H1 (cell line): ENCODE measurements around the gene UBN1. TPM values are rescaled to one million over a fixed set of nuclear protein-coding genes. Genes with fewer than 3 reads are reported as not detected.

Source experiments
- CTCF ChIA-PET: fragments of 300-600 bp; sonication (Branson Sonifier 250); formaldehyde crosslinking; loops from one replicate; lab custom pipeline; 2021; ENCODE audit not compliant: partially characterized antibody; lab: Charles Lee
- POLR2A ChIA-PET: fragments of 300-600 bp; sonication (Branson Sonifier 250); formaldehyde crosslinking; loops from one replicate; lab custom pipeline; 2021; ENCODE audit warnings: inconsistent platforms; ENCODE audit not compliant: partially characterized antibody; lab: Charles Lee
- DNase-seq, 2 experiments: peaks; one replicate each; pipeline versions ENCODE4 v3.0.0 to v3.0.0-alpha.2; 2010 to 2022; ENCODE audit warnings: low spot score in 2 of 2, low read depth in 1 of 2, mixed read lengths in 1 of 2
- FAIRE-seq: peaks from 2 replicates; lab custom pipeline; 2011; peaks lifted over from hg19 to GRCh38; lab: Jason Lieb, UNC
- H2AFZ ChIP-seq: 2 replicates; pipeline ENCODE4 v1.8.1; 2012; ENCODE audit warnings: low read length, inconsistent platforms
- H2AK5ac ChIP-seq: 2 replicates; pipeline ENCODE4 v1.6.1; 2013; ENCODE audit warnings: low read depth, low read length
- H2BK120ac ChIP-seq: replicated peaks from 2 replicates; pipeline ENCODE3; 2013; ENCODE audit warnings: low read depth, low read length, inconsistent platforms
- H2BK12ac ChIP-seq: 2 replicates; pipeline ENCODE4 v1.6.1; 2013; ENCODE audit warnings: low read depth, low read length
- H2BK15ac ChIP-seq: 2 replicates; pipeline ENCODE4 v1.6.1; 2013; ENCODE audit warnings: low read length
- H2BK20ac ChIP-seq: 2 replicates; pipeline ENCODE4 v1.6.1; 2013; ENCODE audit warnings: low read length
- H2BK5ac ChIP-seq: 2 replicates; pipeline ENCODE4 v1.6.1; 2013; ENCODE audit warnings: low read depth, low read length
- H3K14ac ChIP-seq: 2 replicates; pipeline ENCODE4 v1.6.1; 2013; ENCODE audit warnings: inconsistent platforms; ENCODE audit not compliant: insufficient read length
- H3K18ac ChIP-seq: 2 replicates; pipeline ENCODE4 v1.6.1; 2013; ENCODE audit warnings: low read length; ENCODE audit errors: extremely low read depth
- H3K23ac ChIP-seq: 2 replicates; pipeline ENCODE4 v1.6.1; 2013; ENCODE audit warnings: inconsistent platforms; ENCODE audit not compliant: insufficient read length
- H3K23me2 ChIP-seq: 2 replicates; pipeline ENCODE4 v1.6.1; 2013; ENCODE audit warnings: low read depth, low read length
- H3K27ac ChIP-seq: 2 replicates; pipeline ENCODE4 v1.6.1; 2011; ENCODE audit warnings: low read depth, low read length, inconsistent platforms
- H3K27me3 ChIP-seq, 4 experiments: replicated peaks in 1 of 4; 1 replicate in 1 of 4; 2 replicates in 3 of 4; pipeline versions ENCODE4 v1.6.1 to v1.8.1; 2011 to 2013; ENCODE audit warnings: low read length in 3 of 4, mild to moderate bottlenecking in 3 of 4, inconsistent platforms in 2 of 4, mixed read lengths in 2 of 4, moderate library complexity in 1 of 4; ENCODE audit not compliant: control insufficient read depth in 3 of 4, insufficient read depth in 3 of 4; ENCODE audit errors: extremely low read depth in 1 of 4
- H3K36me3 ChIP-seq, 4 experiments: 2 replicates each; pipeline versions ENCODE4 v1.6.1 to v1.8.1; 2011 to 2013; ENCODE audit warnings: mild to moderate bottlenecking in 4 of 4, low read length in 3 of 4, moderate library complexity in 2 of 4, control low read depth in 1 of 4, inconsistent platforms in 1 of 4; ENCODE audit not compliant: insufficient read depth in 4 of 4, control insufficient read depth in 2 of 4
- H3K4ac ChIP-seq: replicated peaks from 2 replicates; pipeline ENCODE3; 2013; ENCODE audit warnings: low read length, low read depth, mixed read lengths, inconsistent platforms; ENCODE audit not compliant: insufficient read length
- H3K4me1 ChIP-seq, 4 experiments: replicated peaks in 1 of 4; 1 replicate in 1 of 4; 2 replicates in 3 of 4; pipeline versions ENCODE4 v1.6.1 to v1.8.1; 2011 to 2013; ENCODE audit warnings: low read length in 3 of 4, inconsistent platforms in 2 of 4, mixed read lengths in 1 of 4; ENCODE audit not compliant: insufficient read depth in 4 of 4, control insufficient read depth in 3 of 4
- H3K4me2 ChIP-seq, 2 experiments: 2 replicates each; pipeline versions ENCODE4 v1.6.1 to v1.8.1; 2011 to 2013; ENCODE audit warnings: low read depth in 2 of 2, low read length in 2 of 2, control low read depth in 1 of 2, inconsistent platforms in 1 of 2, mild to moderate bottlenecking in 1 of 2; ENCODE audit not compliant: insufficient read depth in 1 of 2
- H3K4me3 ChIP-seq, 4 experiments: fragments of 200-600, 300-600 bp in 1 of 4; sonication (generic), shearing (Covaris generic), sonication (Bioruptor Twin) in 1 of 4; 2 replicates each; pipeline versions ENCODE4 v1.5.1 to v1.8.1; 2011 to 2016; ENCODE audit warnings: low read length in 4 of 4, low read depth in 3 of 4, control low read depth in 2 of 4, inconsistent platforms in 2 of 4, mild to moderate bottlenecking in 2 of 4, mixed read lengths in 1 of 4, moderate library complexity in 1 of 4; ENCODE audit not compliant: insufficient read depth in 2 of 4; ENCODE audit errors: extremely low read depth in 1 of 4
- H3K56ac ChIP-seq: replicated peaks from 2 replicates; pipeline ENCODE3; 2013; ENCODE audit warnings: low read depth, mild to moderate bottlenecking, mixed read lengths, low read length, inconsistent platforms; ENCODE audit not compliant: insufficient read length
- H3K79me1 ChIP-seq: 2 replicates; pipeline ENCODE4 v1.6.1; 2013; ENCODE audit warnings: low read depth, low read length, control low read depth
- H3K79me2 ChIP-seq, 2 experiments: 2 replicates each; pipeline versions ENCODE4 v1.6.1 to v1.8.1; 2012 to 2013; ENCODE audit warnings: low read length in 2 of 2, mild to moderate bottlenecking in 2 of 2, inconsistent platforms in 1 of 2; ENCODE audit not compliant: insufficient read depth in 2 of 2, control insufficient read depth in 1 of 2
- H3K9ac ChIP-seq, 4 experiments: replicated peaks in 1 of 4; 1 replicate in 1 of 4; 2 replicates in 3 of 4; pipeline versions ENCODE4 v1.6.1 to v1.8.1; 2011 to 2013; ENCODE audit warnings: low read depth in 3 of 4, low read length in 3 of 4, control low read depth in 2 of 4, mild to moderate bottlenecking in 2 of 4, moderate library complexity in 2 of 4, inconsistent platforms in 1 of 4; ENCODE audit errors: extremely low read depth in 1 of 4
- H3K9me3 ChIP-seq, 2 experiments: 2 replicates each; pipeline versions ENCODE4 v1.6.1 to v1.8.1; 2012 to 2013; ENCODE audit warnings: mild to moderate bottlenecking in 2 of 2, moderate library complexity in 2 of 2, control low read depth in 1 of 2, inconsistent platforms in 1 of 2, low read depth in 1 of 2, low read length in 1 of 2, mixed read lengths in 1 of 2; ENCODE audit not compliant: insufficient read depth in 2 of 2
- H4K20me1 ChIP-seq, 2 experiments: replicated peaks in 1 of 2; 2 replicates each; pipeline versions ENCODE3 to v1.8.1; 2011 to 2013; ENCODE audit warnings: inconsistent platforms in 2 of 2, low read length in 2 of 2, mild to moderate bottlenecking in 1 of 2; ENCODE audit not compliant: insufficient read depth in 2 of 2, control insufficient read depth in 1 of 2
- H4K5ac ChIP-seq: 2 replicates; pipeline ENCODE4 v1.6.1; 2013; ENCODE audit warnings: low read length, low read depth, mixed read lengths, inconsistent platforms; ENCODE audit not compliant: insufficient read length
- H4K8ac ChIP-seq: 2 replicates; pipeline ENCODE4 v1.8.0; 2013; ENCODE audit warnings: mild to moderate bottlenecking, moderate library complexity, low read length, inconsistent platforms; ENCODE audit not compliant: insufficient read depth; ENCODE audit errors: extremely low read depth
- H4K91ac ChIP-seq: replicated peaks from 2 replicates; pipeline ENCODE3; 2013; ENCODE audit warnings: low read length, mixed read lengths, inconsistent platforms; ENCODE audit not compliant: insufficient read length
- BACH1 ChIP-seq: IDR thresholded peaks from 2 replicates; pipeline ENCODE4 v1.6.1; 2012; ENCODE audit warnings: low read length, improper control_type of control experiment
- KDM1A ChIP-seq: fragments of 200-600, 300-600 bp; sonication (generic); IDR thresholded peaks from 2 replicates; pipeline ENCODE4 v1.7.1; 2016; ENCODE audit warnings: mild to moderate bottlenecking, low read length, borderline replicate concordance
- RFX5 ChIP-seq: IDR thresholded peaks from 2 replicates; pipeline ENCODE4 v1.6.1; 2011; ENCODE audit warnings: low read depth, low read length, improper control_type of control experiment, borderline replicate concordance
- RNF2 ChIP-seq: fragments of 200-900, 300-1000 bp; sonication (generic); IDR thresholded peaks from 2 replicates; pipeline ENCODE4 v1.7.1; 2016; ENCODE audit warnings: borderline replicate concordance, low read depth, mild to moderate bottlenecking, antibody characterized with exemption, low read length; ENCODE audit not compliant: poor library complexity, severe bottlenecking; ENCODE audit errors: missing control alignments
- SIN3A ChIP-seq, 2 experiments: IDR thresholded peaks in 1 of 2; conservative IDR thresholded peaks in 1 of 2; 2 replicates each; pipeline ENCODE4 v1.6.1; 2011 to 2012; ENCODE audit warnings: low read length in 2 of 2, improper control_type of control experiment in 1 of 2, low read depth in 1 of 2, mild to moderate bottlenecking in 1 of 2
- TEAD4 ChIP-seq: IDR thresholded peaks from 2 replicates; pipeline ENCODE4 v1.6.1; 2012; ENCODE audit warnings: low read depth, low read length, inconsistent platforms, mixed read lengths
- WGBS, 2 experiments: shearing (Covaris generic) in 1 of 2; methylation state at CpG; one replicate each; pipeline versions ENCODE4 v1.1.6 to v1.1.7; 2013 to 2015; ENCODE audit warnings: low lambda C conversion rate in 2 of 2, mixed read lengths in 2 of 2, inconsistent platforms in 1 of 2, low coverage in 1 of 2, missing lambda C conversion rate in 1 of 2; ENCODE audit not compliant: insufficient replicate concordance in 2 of 2, insufficient coverage in 1 of 2, insufficient read length in 1 of 2; ENCODE audit errors: extremely low coverage in 1 of 2, missing lambda C conversion rate in 1 of 2; 5-methylcytosine and 5-hydroxymethylcytosine counted together
- polyA plus RNA-seq, 7 experiments: library from polyadenylated mRNA; depleted of rRNA in 3 of 7; stranded (reverse) in 5 of 7; unstranded in 2 of 7; fragments of >200 nt in 5 of 7; fragments of 200-250 nt in 2 of 7; gene quantifications; 1 replicate in 5 of 7; 2 replicates in 1 of 7; 4 replicates in 1 of 7; pipeline versions ENCODE4 v1.2.1 to v1.2.3, GENCODE V29; 2011 to 2013; ENCODE audit warnings: missing spikeins in 2 of 7, mixed read lengths in 2 of 7
- total RNA-seq: library from RNA; stranded (reverse); fragmentation: NEBNext Ultra II Directional; extraction: Animal tissue kit (Norgen Biotek cat#: 25700); gene quantifications from 2 replicates; pipeline ENCODE4 v1.2.1, GENCODE V29; 2021
- TF ChIP-seq, protein P1 (sequence below): IDR thresholded peaks from 2 replicates; pipeline ENCODE4 v1.6.1; 2012; ENCODE audit warnings: low read length, inconsistent platforms
- TF ChIP-seq, protein P2 (sequence below): IDR thresholded peaks from 2 replicates; pipeline ENCODE4 v1.6.1; 2012; ENCODE audit warnings: inconsistent platforms

Gene UBN1
- total and polyA plus RNA-seq, 2 of the 8 experiments (the other 6 are each of a cell fraction or from before 2014, with no cell fraction given), result 16.2 to 37.0 TPM

DNA sequence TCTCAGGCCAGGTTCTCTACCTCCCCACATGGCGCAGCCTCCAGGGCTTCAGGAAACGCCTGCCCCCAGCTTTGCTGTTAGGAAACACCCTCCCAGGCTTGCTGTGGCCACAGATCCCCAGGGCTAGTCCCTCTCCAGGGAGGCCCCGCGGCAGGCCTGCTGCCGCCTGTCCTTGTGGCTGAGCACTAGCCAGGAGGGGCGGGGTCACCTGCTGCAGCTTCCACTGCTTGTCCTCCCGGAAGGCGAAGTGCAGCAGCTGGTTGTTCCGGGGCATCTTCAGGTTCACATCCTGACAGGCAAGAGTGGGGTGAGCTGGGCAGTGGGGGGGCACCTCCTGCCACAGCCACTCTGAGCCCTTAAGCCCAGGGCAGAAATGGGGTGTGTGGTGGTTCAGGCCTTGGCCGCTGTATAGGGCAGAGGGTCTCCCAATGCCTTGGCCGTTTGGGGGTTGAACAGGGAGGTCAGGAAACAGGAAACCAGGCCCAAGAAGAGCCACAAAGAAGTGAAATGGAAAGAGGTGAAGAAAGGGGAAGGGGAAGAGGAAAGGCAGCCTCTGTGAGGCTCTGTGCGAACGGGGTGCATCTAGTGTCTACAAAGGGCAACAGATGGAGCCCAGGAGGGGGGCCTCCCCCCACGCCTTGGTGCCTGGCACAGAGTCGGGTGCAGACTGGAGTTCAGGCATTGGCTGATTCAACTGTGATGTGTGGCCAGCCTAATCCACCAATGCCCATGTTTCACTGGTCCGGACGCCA is 46.8 kb upstream of the UBN1 start:
- H2BK12ac ChIP-seq, result peak overlapping the region; percentile 68; the same call in 1 of the 2 replicates
- H3K79me2 ChIP-seq, result no peaks in the 10 kb centered on the region
- H3K9ac ChIP-seq, result no peak overlapping the region
- H3K56ac ChIP-seq, result no peak overlapping the region
- TF ChIP-seq SIN3A (conservative IDR thresholded peaks at IDR 0.05 in 1 of 2, IDR thresholded peaks at IDR 0.05 in 1 of 2; ENCODE audit: low read depth in 1 of 2, low read length in 2 of 2) (no peak), RFX5 (no peak), BACH1 (no peak), RNF2 (no peak), TEAD4 (no peak), KDM1A (no peak)
- TF ChIP-seq, protein P1, sequence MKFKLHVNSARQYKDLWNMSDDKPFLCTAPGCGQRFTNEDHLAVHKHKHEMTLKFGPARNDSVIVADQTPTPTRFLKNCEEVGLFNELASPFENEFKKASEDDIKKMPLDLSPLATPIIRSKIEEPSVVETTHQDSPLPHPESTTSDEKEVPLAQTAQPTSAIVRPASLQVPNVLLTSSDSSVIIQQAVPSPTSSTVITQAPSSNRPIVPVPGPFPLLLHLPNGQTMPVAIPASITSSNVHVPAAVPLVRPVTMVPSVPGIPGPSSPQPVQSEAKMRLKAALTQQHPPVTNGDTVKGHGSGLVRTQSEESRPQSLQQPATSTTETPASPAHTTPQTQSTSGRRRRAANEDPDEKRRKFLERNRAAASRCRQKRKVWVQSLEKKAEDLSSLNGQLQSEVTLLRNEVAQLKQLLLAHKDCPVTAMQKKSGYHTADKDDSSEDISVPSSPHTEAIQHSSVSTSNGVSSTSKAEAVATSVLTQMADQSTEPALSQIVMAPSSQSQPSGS, result no peak
- TF ChIP-seq, protein P2, sequence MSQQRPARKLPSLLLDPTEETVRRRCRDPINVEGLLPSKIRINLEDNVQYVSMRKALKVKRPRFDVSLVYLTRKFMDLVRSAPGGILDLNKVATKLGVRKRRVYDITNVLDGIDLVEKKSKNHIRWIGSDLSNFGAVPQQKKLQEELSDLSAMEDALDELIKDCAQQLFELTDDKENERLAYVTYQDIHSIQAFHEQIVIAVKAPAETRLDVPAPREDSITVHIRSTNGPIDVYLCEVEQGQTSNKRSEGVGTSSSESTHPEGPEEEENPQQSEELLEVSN, result no peak
- H4K20me1 ChIP-seq, result peaks cover 0 to 8% of the 10 kb centered on the region in 2 experiments
- DNase-seq (no peak), FAIRE-seq (no peak)
- H3K18ac ChIP-seq, result no peak overlapping the region
- no peak overlapping the region for H3K23ac ChIP-seq
- peaks cover 8% of the 10 kb centered on the region; the same call in 1 of the 2 replicates for H3K23me2 ChIP-seq
- H3K14ac ChIP-seq, result no peak overlapping the region
- peak overlapping the region; percentile 59 for H3K4ac ChIP-seq
- no peak overlapping the region for H4K91ac ChIP-seq
- peaks cover 0 to 14% (median 8%) of the 10 kb centered on the region in 4 experiments; a peak in 4 of 7 replicates for H3K4me1 ChIP-seq
- H3K36me3 ChIP-seq, result peaks cover 0 to 15% (median 1%) of the 10 kb centered on the region in 4 experiments; a peak in 5 of 8 replicates
- H3K79me1 ChIP-seq, result no peaks in the 10 kb centered on the region
- H3K27me3 ChIP-seq, result no peaks in the 10 kb centered on the region
- no peaks in the 10 kb centered on the region for H3K9me3 ChIP-seq
- no peak overlapping the region for H2AFZ ChIP-seq
- no peak overlapping the region for H2BK15ac ChIP-seq
- no peak overlapping the region for H4K5ac ChIP-seq
- POLR2A ChIA-PET, result interaction anchor here (1.0 to 2.9 kb wide), 7 partner anchors 9 to 67 kb away, joined by 3 to 21 read pairs (median 6); partner anchors contain the start of genes ANKS3, DNAAF8 and ZNF500
- no peak overlapping the region for H2BK5ac ChIP-seq
- no peak overlapping the region for H2BK20ac ChIP-seq
- peak overlapping the region in 1 of 4 experiments; percentile 82; a peak in 1 of 8 replicates for H3K4me3 ChIP-seq
- CTCF ChIA-PET, result no interaction called here
- peak overlapping the region; percentile 67 to 92; a peak in 2 of 4 replicates for H3K4me2 ChIP-seq
- no peak overlapping the region for H2BK120ac ChIP-seq
- WGBS, 2 experiments, result 92% methylated on average over 17 of the region's 17 CpGs; no CpG with 5 or more reads in 1 of the 2 experiments
- no peak overlapping the region for H3K27ac ChIP-seq
- H2AK5ac ChIP-seq, result no peak overlapping the region
- H4K8ac ChIP-seq, result no peak overlapping the region; the same call in 1 of the 2 replicates
